Neural cell (in vitro differentiated cells): ENCODE results near the gene HTATSF1.

Experiments
- EP300 ChIP-seq: fragments of 450-650 bp; conservative IDR thresholded peaks from 2 replicates; pipeline ENCODE4 v1.6.1; 2014; ENCODE audit warnings: antibody characterized with exemption, mild to moderate bottlenecking, moderate library complexity; ENCODE audit not compliant: poor library complexity, severe bottlenecking
- EZH2 ChIP-seq: fragments of 200-600, 300-800 bp; shearing (Covaris generic), sonication (generic); IDR thresholded peaks from 2 replicates; pipeline ENCODE4 v1.6.1; 2014; ENCODE audit warnings: antibody characterized with exemption, low read length, borderline replicate concordance, mild to moderate bottlenecking; ENCODE audit not compliant: insufficient read depth, poor library complexity, severe bottlenecking
- POLR2AphosphoS5 ChIP-seq: IDR thresholded peaks from 2 replicates; pipeline ENCODE4 v1.6.1; 2012
- REST ChIP-seq: IDR thresholded peaks from 2 replicates; pipeline ENCODE4 v1.6.1; 2012; ENCODE audit warnings: borderline replicate concordance
- TF ChIP-seq, protein P1 (sequence below): fragments of 450-650 bp; IDR thresholded peaks from 2 replicates; pipeline ENCODE4 v1.5.1; 2014; ENCODE audit warnings: antibody characterized with exemption, mild to moderate bottlenecking, moderate library complexity; ENCODE audit not compliant: poor library complexity, severe bottlenecking

GRCh38 chrX:136542281-136542680 lies 44.9 kb downstream of the HTATSF1 start:
- TF ChIP-seq, protein P1, sequence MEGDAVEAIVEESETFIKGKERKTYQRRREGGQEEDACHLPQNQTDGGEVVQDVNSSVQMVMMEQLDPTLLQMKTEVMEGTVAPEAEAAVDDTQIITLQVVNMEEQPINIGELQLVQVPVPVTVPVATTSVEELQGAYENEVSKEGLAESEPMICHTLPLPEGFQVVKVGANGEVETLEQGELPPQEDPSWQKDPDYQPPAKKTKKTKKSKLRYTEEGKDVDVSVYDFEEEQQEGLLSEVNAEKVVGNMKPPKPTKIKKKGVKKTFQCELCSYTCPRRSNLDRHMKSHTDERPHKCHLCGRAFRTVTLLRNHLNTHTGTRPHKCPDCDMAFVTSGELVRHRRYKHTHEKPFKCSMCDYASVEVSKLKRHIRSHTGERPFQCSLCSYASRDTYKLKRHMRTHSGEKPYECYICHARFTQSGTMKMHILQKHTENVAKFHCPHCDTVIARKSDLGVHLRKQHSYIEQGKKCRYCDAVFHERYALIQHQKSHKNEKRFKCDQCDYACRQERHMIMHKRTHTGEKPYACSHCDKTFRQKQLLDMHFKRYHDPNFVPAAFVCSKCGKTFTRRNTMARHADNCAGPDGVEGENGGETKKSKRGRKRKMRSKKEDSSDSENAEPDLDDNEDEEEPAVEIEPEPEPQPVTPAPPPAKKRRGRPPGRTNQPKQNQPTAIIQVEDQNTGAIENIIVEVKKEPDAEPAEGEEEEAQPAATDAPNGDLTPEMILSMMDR, result no peak
- no peak for TF ChIP-seq POLR2AphosphoS5
- TF ChIP-seq REST, result no peak
- no peak for TF ChIP-seq EP300
- no peak for TF ChIP-seq EZH2
